ENCODE results near the gene YARS2. TPM values are rescaled to one million over a fixed set of nuclear protein-coding genes. Genes with fewer than 3 reads are reported as not detected.

The YARS2 gene
- total RNA-seq, 1 experiment from 2014 or later: 41.4 TPM

- H2AK5ac ChIP-seq (ENCODE audit: insufficient read length, low read length): no peak overlapping the region
- H3T11ph ChIP-seq (ENCODE audit: low read length): no peak overlapping the region
- no peaks in the 10 kb centered on the region for H3K27me3 ChIP-seq (ENCODE audit: insufficient read depth, low read length)
- H2BK12ac ChIP-seq (ENCODE audit: insufficient read length, low read depth, low read length): no peak overlapping the region
- H3K14ac ChIP-seq (ENCODE audit: insufficient read depth, low read length): no peak overlapping the region
- H2AFZ ChIP-seq (ENCODE audit: low read length): no peak overlapping the region
- no peak overlapping the region for H2BK20ac ChIP-seq (ENCODE audit: low read depth, low read length, poor library complexity, severe bottlenecking)
- no peak overlapping the region for H3K4me2 ChIP-seq (ENCODE audit: insufficient read depth, insufficient read length, low read length)
- no peak overlapping the region for H3K56ac ChIP-seq (ENCODE audit: insufficient read length, low read depth, low read length)
- H3K4ac ChIP-seq (ENCODE audit: low read depth, low read length): no peak overlapping the region
- H3K23ac ChIP-seq (ENCODE audit: insufficient read length, low read depth, low read length): no peak overlapping the region
- H3K79me1 ChIP-seq (ENCODE audit: insufficient read depth, low read depth, low read length, poor library complexity, severe bottlenecking): no peaks in the 10 kb centered on the region
- TF ChIP-seq CTCF (conservative IDR thresholded peaks at IDR 0.05): no peak
- no CpG with 5 or more reads among the region's 2 CpGs for WGBS (ENCODE audit: extremely low coverage, insufficient read length, low lambda C conversion rate)
- no peaks in the 10 kb centered on the region for H3K9me3 ChIP-seq (ENCODE audit: control insufficient read depth, low read depth, low read length)
- H4K91ac ChIP-seq (ENCODE audit: insufficient read length, low read depth, low read length): no peak overlapping the region
- H3K9me3 Mint-ChIP-seq: no peaks in the 10 kb centered on the region
- no peak overlapping the region for H2BK5ac ChIP-seq (ENCODE audit: insufficient read length, low read length)
- H3K27ac Mint-ChIP-seq: no peak overlapping the region
- no peak overlapping the region for H4K8ac ChIP-seq (replicated peaks; ENCODE audit: insufficient read length, low read depth, low read length)
- no peak overlapping the region for H3K18ac ChIP-seq (ENCODE audit: insufficient read length, low read depth, low read length)
- H3K27ac ChIP-seq (ENCODE audit: insufficient read length, low read depth, low read length): no peak overlapping the region
- no peaks in the 10 kb centered on the region for H3K4me1 Mint-ChIP-seq
- no peak overlapping the region for H4K5ac ChIP-seq (ENCODE audit: insufficient read length, low read depth, low read length)
- no peak overlapping the region for H2BK120ac ChIP-seq (ENCODE audit: low read depth, low read length, poor library complexity, severe bottlenecking)
- H2BK15ac ChIP-seq (ENCODE audit: low read depth, low read length): no peak overlapping the region
- H3K4me1 ChIP-seq (ENCODE audit: insufficient read depth, low read length): no peaks in the 10 kb centered on the region
- no peaks in the 10 kb centered on the region for H4K20me1 ChIP-seq (ENCODE audit: control insufficient read depth, insufficient read depth, insufficient read length)
- no peaks in the 10 kb centered on the region for H3K79me2 ChIP-seq (ENCODE audit: insufficient read depth, low read length)
- H3K36me3 Mint-ChIP-seq (ENCODE audit: insufficient read depth in 1 of 3, low read depth in 3 of 3): peaks cover 2 to 25% (median 20%) of the 10 kb centered on the region in 3 experiments; a peak in 5 of 7 replicates
- no peaks in the 10 kb centered on the region for H3K27me3 Mint-ChIP-seq (ENCODE audit: low read depth)
- no peak for DNase-seq
- no peak overlapping the region for H3K4me3 Mint-ChIP-seq
- no peaks in the 10 kb centered on the region for H3K23me2 ChIP-seq (ENCODE audit: insufficient read length, low read depth, low read length, poor library complexity, severe bottlenecking)
- H3K9ac ChIP-seq (ENCODE audit: extremely low read depth, insufficient read length, low read length): no peak overlapping the region
Observed at GRCh38 chr12:32708926-32709325, 46.8 kb downstream of the YARS2 start.
